ENCODE measurements around the gene ZBED6.
"Not testable (repeated sequence)": the region's sequence is repeated elsewhere in the genome, so short reads cannot be mapped to it uniquely, and the experiment has no call there.

The ZBED6 gene

DNA sequence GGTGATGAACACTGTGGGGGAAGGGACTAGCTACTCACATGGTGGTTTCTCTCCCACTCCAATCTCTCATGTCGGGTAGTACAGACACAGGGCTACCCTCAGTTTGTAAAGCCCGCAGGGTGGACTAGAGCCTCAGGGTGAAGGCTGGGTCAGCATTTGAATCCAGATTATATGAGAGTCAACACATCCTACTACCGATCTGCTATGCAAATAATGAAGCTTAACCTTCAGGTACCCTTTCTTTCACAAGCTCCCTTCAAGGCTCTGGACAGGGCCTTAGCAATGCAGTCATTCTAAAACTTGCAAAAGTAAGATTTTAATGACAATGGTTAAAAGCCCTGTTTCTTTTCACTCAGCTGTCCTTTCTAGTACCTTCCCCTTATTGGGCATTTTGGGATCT, 5.5 kb upstream of the ZBED6 start:
- no peak for DNase-seq

DNA sequence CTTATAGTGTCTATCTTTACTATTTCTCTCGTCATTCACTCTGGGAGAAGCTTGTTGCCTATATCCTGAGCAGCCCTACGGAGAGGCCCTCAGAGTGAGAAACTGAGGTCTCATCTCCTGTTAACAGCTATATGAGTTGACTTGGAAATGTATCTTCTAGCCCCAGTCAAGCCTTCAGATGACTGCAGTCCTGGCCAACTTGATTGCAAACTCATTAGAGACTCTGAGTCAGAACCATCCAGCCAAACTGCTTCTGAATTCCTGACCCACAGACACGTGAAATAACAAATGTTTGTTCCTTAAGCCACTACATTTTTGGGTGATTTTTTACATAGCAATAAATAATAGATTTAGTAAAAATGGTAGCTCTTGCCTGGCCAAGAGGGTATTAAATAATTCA, 3.9 kb upstream of the ZBED6 start:
- DNase-seq = no peak

DNA sequence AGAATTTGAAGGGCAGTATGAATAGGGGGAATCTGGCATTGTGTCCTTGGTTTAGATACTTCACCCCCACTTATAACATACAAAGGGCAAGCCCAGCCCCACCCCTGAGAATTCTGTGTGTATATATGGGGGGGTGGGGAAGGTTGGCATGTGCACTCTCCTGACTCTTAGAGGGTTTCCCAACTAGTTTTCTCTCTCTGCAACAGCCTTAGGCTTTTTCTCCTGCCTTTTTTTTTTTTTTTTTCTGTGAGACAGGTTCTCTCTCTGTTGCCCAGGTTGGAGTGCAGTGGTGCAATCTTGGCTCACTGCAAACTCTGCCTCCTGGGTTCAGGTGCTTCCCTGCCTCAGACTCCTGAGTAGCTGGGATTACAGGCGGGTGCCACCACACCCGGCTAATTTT, 2.9 kb upstream of the ZBED6 start:
- no peak for DNase-seq

DNA sequence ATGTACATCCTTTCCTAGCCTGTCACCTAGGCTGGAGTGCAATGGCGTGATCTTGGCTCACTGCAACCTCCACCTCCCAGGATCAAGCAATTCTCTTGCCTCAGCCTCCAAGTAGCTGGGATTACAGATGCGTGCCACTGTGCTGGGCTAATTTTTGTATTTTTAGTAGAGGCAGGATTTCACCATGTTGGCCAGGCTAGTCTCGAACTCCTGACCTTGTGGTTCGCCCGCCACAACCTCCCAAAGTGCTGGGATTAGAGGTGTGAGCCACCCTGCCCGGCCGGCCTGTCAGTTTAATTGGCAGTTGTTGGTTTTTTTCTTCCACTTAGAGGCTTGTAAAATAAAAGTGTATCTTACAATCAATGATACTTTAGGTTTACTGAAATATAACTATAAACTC, 1.9 kb upstream of the ZBED6 start:
- DNase-seq = not testable (repeated sequence)

GRCh38 chr1:203794764-203795440, 521 bp upstream of the ZBED6 start:
- DNase-seq = no peak

DNA sequence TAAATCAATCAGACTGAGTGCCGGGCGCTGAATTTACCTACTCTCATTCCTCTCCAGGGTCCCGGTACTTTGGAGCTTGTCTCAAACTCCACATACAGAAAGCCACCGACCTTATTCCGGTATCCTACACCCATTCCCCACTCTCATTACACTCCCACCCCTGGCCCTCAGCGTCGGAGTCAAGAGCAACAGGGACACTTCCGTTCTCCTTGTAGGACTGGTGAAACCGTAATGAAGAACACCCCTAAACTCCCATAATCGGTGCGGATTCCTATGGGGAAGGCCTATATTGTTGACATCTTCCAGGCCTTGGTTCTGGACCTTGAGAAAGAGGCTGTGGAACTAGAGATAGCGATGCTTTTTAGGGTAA, 798 bp downstream of the ZBED6 start:
- DNase-seq = no peak

DNA sequence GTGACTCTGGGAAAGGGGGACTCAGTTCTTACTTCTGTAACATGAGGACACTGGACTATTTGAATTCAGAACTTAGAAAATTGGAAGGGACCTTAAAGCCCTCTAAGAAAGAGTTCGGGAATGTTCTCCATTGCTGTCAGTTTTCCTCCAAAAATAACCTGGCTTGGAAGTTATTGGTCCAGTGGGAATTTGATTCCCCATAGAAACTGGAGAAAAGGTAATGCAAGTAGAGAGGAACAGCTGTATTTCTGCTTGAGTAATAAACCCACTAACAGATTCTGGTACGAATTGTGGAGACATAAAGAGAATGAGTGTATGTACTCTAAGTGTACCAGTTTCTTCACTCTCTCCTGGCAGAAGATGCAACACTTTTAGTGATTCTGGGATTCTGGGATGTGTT, 1.8 kb downstream of the ZBED6 start:
- DNase-seq = no peak

DNA sequence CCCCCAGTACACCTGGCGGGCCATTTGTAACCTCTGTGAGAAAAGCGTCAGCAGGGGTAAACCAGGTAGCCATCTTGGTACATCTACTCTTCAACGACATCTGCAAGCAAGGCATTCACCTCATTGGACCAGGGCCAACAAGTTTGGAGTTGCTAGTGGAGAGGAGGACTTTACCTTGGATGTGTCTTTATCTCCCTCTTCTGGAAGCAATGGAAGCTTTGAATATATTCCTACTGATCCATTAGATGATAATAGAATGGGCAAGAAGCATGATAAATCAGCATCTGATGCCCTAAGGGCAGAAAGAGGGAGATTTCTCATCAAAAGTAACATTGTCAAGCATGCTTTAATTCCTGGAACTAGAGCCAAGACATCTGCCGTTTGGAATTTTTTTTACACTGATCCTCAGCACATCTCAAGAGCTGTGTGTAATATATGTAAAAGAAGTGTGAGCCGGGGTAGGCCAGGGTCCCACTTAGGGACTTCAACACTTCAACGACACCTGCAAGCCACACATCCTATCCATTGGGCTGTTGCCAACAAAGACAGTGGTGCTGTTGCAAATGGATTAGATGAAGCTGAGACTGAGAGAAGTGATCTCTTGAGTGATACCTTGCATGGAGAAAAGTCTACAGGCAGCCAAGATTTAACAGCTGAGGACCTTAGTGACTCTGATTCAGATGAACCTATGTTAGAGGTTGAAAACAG, 2.7 kb downstream of the ZBED6 start:
- DNase-seq = peak; percentile 69

DNA sequence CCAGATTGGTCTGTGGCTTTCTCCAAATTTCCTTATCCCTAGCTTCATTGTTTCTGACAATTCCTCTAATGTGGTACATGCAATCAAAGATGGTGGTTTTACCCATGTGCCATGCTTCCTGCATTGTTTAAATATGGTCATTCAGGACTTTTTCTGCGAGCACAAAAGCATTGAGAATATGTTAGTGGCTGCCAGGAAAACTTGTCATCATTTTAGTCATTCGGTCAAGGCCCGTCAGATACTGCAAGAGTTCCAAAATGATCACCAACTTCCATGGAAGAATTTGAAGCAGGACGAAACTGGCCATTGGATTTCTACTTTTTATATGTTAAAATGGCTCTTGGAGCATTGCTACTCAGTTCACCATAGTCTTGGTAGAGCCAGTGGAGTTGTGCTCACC, 3.7 kb downstream of the ZBED6 start:
- no peak for DNase-seq

DNA sequence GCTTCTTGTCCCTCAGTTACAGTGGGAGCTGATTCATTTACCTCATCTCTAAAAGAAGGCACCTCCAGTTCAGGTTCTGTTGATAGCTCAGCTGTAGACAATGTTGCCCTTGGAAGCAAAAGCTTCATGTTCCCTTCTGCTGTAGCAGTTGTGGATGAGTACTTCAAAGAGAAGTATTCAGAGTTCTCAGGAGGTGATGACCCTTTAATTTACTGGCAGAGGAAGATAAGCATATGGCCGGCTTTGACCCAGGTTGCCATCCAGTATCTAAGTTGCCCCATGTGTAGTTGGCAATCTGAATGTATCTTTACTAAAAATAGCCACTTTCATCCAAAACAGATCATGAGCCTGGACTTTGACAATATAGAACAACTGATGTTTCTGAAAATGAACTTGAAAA, 4.5 kb downstream of the ZBED6 start:
- DNase-seq = no peak

- no peak for DNase-seq
These were observed 10.3 kb downstream of the ZBED6 start for GRCh38 chr1:203805689-203806088.

- no peak for DNase-seq
These were observed 11.8 kb downstream of the ZBED6 start for GRCh38 chr1:203807196-203807595.

DNA sequence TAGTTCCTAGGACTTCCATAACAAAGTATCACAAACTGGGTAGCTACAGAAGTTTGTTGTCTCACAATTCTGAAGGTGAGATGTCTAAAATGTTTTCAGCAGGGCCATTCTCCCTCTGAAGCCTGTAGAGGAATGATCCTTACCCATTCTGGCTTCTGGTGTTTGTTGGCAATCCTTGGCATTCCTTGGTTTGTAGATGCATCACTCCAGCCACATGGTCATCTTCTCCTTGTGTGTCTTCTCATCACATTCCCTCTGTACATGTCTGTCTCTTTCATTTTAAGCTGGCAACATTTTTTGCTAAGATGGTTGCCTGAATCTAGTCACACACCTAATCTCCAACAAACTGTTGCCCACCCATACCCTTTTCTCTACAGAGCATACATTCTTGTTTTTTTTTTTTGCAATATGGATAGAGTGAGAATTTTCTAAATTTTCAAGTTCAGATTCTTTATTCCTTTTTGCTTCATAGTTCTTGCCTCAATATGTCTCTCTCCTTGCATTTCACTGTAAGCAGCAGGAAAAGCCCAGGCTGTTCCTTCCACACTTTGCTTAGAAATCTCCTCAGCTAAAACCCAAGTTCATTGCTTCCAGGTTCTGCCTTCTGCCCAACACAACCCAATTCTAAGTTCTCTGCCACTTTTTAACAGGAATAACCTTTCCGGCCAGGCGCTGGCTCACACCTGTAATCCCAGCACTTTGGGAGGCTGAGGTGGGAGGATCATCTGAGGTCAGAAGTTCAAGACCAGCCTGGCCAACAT, 18.3 kb downstream of the ZBED6 start:
- DNase-seq = no peak

GRCh38 chr1:203818399-203818798, 23.0 kb downstream of the ZBED6 start:
- DNase-seq = no peak

DNA sequence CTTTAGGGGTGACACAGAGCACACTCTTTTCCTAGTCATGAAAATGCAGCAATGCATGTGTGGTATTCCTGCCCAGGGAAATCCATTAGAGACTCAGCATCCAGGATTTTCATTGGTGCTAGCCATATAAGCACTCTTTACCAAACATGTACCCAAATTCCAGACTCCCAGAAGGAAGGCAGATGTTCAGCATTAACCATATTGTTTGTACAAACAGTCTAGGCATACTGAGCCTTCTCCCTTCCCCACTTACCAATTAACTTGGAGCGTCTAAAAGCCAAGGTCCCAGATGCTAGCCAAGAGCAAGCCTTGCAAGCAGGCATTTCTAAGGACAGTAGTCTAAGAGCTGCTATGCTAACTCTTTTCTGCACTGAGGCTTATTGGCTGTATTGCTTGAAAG, 27.9 kb downstream of the ZBED6 start:
- no peak for DNase-seq

DNA sequence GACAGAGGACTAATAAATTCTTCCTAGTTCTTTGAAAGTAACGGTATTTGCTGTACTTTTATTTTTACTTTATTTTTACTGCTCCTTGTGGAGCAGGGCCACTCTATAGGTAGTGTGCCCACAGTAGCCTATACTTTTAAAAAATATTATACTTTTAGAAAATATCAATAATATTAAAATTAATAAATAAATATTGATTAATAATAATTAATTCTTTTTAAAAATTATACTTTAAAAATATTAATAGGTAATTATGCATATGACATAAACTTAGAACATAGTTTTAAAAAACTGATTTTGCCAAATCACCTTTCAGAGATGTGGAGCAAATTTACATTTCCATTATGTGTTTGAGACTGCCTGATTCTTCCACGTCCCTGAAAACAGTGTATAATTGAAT, 30.8 kb downstream of the ZBED6 start:
- no peak for DNase-seq

DNA sequence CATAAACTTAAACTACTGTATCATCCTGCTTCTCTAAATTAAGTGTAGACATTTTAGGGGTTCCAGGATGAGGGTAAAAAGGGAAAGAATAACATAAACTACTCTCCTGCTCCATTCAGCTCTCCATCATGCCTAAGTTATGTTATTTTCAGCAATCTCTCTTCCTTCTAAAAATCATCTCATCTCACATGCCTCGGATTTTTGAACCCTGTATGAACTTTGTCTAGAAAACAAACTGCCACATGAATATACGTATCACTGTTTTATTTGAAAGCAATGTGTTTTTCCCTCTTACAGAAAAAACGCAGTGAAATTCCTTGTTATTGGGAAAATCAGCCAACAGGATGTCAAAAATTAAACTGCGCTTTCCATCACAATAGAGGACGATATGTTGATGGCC, 32.6 kb downstream of the ZBED6 start:
- no peak for DNase-seq

DNA sequence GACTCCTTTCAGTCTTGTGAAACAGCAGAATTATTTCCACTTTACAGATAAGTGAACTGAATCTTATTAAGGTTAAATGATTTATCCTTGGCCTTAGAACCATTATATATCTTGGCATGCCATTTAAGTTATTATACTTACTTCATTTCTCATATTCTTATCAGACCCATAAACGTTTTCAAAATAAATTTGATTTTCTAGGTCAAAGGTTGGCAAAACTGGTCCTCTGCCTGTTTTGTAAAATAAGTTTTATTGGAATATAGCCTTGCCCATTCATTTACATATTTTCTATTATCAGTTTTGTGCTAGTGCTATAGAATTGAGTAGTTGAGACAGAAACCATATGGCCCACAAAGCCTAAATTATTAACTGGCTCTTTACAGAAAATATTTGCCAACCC, 33.1 kb downstream of the ZBED6 start:
- DNase-seq = no peak

DNA sequence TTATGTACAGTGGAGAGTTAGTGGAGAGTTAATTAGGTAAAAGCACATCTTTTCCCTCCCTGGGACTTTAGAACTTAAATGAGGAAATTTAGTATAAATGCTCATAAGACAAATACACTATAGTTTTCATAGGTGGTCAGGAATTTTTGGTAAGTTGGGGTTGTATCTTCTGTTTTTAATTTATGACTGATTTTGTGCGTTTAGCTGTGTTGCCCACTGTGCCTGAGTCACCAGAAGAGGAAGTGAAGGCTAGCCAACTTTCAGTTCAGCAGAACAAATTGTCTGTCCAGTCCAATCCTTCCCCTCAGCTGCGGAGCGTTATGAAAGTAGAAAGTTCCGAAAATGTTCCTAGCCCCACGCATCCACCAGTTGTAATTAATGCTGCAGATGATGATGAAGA, 33.8 kb downstream of the ZBED6 start:
- DNase-seq = not testable (repeated sequence)

DNA sequence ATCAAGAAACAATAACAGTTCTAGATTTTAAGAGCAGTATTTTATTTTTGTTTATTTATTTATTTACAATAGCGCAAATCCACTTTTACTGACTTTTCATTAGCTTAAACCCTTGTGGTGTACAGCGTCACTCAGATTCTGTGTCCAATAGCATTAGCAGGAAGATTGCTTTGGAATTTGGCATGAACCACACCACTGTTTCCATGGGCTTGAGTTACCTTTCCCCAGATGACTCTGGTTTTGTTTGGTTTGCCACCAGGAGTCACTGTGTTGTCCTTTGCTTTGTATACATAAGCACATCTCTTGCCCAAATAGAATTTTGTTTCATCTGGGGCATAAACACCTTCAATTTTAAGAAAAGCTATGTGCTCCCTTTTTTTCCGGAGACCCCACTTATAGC, 40.1 kb downstream of the ZBED6 start:
- DNase-seq = no peak

DNA sequence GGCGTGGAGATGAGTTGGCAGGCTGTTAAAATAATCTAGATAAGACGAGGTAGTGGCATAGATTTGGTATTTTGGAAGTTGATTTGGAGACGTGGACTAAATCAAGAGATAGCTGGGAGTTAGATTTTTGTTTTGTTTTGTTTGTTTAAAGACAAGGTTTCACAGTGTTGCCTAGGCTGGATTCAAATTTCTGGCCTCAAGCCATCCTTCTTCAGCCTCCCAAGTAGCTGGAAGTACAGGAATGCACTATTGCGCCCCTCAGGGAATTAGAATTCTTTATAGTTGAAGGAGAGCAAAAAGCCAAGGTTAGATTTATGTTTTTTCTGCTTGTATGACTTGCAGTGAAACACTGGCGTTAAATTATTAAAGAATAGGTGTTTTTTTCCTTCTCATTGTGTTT, 43.7 kb downstream of the ZBED6 start:
- no peak for DNase-seq

DNA sequence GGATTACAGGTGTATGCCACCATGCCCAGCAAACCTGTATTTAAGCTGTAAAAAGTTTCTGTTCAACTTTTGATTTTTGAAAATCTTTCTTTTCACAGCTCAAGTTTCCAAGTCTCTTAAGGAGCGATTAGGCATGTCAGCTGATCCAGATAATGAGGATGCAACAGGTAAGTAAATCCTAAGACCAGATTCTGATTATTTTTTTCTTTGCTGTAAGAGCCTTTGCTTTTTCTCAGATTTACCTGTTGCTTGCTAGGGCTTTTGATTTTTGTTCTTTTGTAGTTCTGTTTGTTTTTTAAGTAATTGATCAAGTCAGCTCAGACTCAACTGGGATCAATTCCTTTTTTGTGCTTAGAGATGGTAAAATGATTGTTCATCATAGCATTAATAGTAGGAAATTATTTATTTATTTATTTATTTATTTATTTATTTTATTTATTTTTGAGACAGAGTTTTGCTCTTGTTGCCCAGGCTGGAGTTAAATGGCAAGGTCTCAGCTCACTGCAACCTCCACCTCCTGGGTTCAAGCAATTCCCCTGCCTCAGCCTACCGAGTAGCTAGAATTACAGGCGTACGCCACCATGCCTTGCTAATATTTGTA, 44.9 kb downstream of the ZBED6 start:
- no peak for DNase-seq

DNA sequence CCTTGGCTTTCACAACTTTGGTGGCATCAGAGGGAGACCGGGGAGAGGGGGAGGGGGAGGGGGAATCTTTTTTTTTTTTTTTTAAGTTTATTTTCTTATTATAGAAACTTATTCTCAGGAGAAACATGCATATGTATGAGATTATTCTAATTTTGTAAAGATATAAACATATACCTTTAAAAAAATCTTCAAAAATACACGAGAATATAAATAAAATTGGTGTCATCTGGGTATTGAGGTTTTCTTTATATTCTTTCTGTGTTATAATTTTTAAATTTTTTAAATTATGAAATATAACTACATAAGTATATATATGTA, 47.1 kb downstream of the ZBED6 start:
- no peak for DNase-seq

GRCh38 chr1:203843435-203843834, 48.0 kb downstream of the ZBED6 start:
- no peak for DNase-seq
